Measurements from ENCODE around the gene TDRD7. TPM values are rescaled to one million over a fixed set of nuclear protein-coding genes. Genes with fewer than 3 reads are reported as not detected.

TDRD7 gene
- total and polyA plus RNA-seq, 9 of the 15 experiments (the other 6 are each of a cell fraction or from before 2014, with no cell fraction given): 2.2 to 7.7 (median 5.2) TPM

DNA sequence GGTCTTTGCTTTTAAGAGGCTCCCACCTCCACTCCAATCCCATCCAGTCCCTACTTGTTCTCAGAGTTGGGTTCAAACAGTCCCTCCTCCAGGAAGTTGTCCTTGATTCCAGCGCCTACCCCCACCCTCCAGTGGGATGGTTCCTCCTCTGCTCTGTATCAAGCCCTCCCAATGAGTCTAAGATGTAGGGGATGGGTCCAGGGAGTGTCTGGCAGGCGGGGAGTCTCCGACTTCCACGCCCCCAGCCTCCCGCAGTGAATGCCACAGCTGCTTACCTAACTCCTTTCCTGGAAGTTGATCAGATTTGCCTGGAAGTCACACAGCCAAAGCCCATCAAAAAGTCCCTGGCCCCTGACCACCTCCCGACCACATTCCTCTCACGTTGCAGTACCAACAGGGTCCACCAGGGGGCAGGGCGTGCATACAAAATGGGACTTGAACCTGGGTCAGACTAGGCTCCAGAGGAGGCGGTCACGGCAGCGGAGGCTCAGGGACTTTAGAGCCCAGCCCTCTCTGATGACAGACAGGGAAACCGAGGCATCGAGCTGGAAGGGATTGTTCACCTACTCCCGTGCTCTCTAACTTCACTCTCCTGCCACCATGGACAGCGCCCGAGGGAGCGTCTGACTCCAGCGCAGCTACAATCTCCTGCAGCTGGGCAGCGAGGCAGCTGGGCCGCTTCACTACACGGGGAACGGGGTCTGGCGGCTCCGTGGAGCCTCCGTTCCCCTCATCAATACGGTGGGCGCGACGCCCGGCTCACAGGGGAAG, 25.0 kb upstream of the TDRD7 start (continued):
- TF ChIP-seq, protein P1, sequence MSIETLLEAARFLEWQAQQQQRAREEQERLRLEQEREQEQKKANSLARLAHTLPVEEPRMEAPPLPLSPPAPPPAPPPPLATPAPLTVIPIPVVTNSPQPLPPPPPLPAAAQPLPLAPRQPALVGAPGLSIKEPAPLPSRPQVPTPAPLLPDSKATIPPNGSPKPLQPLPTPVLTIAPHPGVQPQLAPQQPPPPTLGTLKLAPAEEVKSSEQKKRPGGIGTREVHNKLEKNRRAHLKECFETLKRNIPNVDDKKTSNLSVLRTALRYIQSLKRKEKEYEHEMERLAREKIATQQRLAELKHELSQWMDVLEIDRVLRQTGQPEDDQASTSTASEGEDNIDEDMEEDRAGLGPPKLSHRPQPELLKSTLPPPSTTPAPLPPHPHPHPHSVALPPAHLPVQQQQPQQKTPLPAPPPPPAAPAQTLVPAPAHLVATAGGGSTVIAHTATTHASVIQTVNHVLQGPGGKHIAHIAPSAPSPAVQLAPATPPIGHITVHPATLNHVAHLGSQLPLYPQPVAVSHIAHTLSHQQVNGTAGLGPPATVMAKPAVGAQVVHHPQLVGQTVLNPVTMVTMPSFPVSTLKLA (conservative IDR thresholded peaks at IDR 0.05): peak in 1 of 2 experiments; percentile 50; a peak in 1 of 4 replicates
- TF ChIP-seq, protein P2, sequence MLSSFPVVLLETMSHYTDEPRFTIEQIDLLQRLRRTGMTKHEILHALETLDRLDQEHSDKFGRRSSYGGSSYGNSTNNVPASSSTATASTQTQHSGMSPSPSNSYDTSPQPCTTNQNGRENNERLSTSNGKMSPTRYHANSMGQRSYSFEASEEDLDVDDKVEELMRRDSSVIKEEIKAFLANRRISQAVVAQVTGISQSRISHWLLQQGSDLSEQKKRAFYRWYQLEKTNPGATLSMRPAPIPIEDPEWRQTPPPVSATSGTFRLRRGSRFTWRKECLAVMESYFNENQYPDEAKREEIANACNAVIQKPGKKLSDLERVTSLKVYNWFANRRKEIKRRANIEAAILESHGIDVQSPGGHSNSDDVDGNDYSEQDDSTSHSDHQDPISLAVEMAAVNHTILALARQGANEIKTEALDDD (IDR thresholded peaks at IDR 0.05): no peak
- TF ChIP-seq STAG1 (CRISPR knock-in tag; IDR thresholded peaks at IDR 0.05; ENCODE audit: borderline replicate concordance) (peak; percentile 81; the same call in 1 of the 2 replicates), NRF1 (conservative IDR thresholded peaks at IDR 0.05 in 1 of 2, IDR thresholded peaks at IDR 0.05 in 1 of 2) (peak; percentile 34 to 54; a peak in 2 of 4 replicates), ZNF224 (CRISPR knock-in tag; IDR thresholded peaks at IDR 0.05) (no peak), SAP30 (IDR thresholded peaks at IDR 0.05; ENCODE audit: borderline replicate concordance, insufficient read depth, low read depth, low read length, poor library complexity, severe bottlenecking) (peak; percentile 71), NR1H2 (CRISPR knock-in tag; IDR thresholded peaks at IDR 0.05) (0 out of 2 replicates have a peak, but pooled peaks have one; percentile 61), ILK (tag; IDR thresholded peaks at IDR 0.05; ENCODE audit: borderline replicate concordance, low read depth) (no peak), KLF1 (tag; IDR thresholded peaks at IDR 0.05) (peak; percentile 81), CAMTA2 (CRISPR knock-in tag; conservative IDR thresholded peaks at IDR 0.05) (no peak), FOXK1 (CRISPR knock-in tag; IDR thresholded peaks at IDR 0.05; ENCODE audit: borderline replicate concordance) (peak; percentile 79; the same call in 1 of the 2 replicates), SP1 (CRISPR knock-in tag; IDR thresholded peaks at IDR 0.05) (peak; percentile 65), MYNN (IDR thresholded peaks at IDR 0.05) (peak; percentile 51; the same call in 1 of the 2 replicates), MYNN (CRISPR knock-in tag; IDR thresholded peaks at IDR 0.05) (no peak), MIER1 (IDR thresholded peaks at IDR 0.05; ENCODE audit: low read depth) (peak; percentile 97)
- TF ChIP-seq, protein P3, sequence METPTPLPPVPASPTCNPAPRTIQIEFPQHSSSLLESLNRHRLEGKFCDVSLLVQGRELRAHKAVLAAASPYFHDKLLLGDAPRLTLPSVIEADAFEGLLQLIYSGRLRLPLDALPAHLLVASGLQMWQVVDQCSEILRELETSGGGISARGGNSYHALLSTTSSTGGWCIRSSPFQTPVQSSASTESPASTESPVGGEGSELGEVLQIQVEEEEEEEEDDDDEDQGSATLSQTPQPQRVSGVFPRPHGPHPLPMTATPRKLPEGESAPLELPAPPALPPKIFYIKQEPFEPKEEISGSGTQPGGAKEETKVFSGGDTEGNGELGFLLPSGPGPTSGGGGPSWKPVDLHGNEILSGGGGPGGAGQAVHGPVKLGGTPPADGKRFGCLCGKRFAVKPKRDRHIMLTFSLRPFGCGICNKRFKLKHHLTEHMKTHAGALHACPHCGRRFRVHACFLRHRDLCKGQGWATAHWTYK (CRISPR knock-in tag; IDR thresholded peaks at IDR 0.05): peak; percentile 54; the same call in 1 of the 2 replicates
- TF ChIP-seq, protein P4, sequence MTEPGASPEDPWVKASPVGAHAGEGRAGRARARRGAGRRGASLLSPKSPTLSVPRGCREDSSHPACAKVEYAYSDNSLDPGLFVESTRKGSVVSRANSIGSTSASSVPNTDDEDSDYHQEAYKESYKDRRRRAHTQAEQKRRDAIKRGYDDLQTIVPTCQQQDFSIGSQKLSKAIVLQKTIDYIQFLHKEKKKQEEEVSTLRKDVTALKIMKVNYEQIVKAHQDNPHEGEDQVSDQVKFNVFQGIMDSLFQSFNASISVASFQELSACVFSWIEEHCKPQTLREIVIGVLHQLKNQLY (CRISPR knock-in tag; conservative IDR thresholded peaks at IDR 0.05): 0 out of 4 replicates have a peak, but pooled peaks of 1 of the 2 experiments have one; percentile 31
- TF ChIP-seq, protein P5, sequence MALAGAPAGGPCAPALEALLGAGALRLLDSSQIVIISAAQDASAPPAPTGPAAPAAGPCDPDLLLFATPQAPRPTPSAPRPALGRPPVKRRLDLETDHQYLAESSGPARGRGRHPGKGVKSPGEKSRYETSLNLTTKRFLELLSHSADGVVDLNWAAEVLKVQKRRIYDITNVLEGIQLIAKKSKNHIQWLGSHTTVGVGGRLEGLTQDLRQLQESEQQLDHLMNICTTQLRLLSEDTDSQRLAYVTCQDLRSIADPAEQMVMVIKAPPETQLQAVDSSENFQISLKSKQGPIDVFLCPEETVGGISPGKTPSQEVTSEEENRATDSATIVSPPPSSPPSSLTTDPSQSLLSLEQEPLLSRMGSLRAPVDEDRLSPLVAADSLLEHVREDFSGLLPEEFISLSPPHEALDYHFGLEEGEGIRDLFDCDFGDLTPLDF (CRISPR knock-in tag; IDR thresholded peaks at IDR 0.05): peak; percentile 77; the same call in 1 of the 2 replicates
- TF ChIP-seq, protein P6, sequence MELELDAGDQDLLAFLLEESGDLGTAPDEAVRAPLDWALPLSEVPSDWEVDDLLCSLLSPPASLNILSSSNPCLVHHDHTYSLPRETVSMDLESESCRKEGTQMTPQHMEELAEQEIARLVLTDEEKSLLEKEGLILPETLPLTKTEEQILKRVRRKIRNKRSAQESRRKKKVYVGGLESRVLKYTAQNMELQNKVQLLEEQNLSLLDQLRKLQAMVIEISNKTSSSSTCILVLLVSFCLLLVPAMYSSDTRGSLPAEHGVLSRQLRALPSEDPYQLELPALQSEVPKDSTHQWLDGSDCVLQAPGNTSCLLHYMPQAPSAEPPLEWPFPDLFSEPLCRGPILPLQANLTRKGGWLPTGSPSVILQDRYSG (tag; conservative IDR thresholded peaks at IDR 0.05; ENCODE audit: low read depth): 0 out of 2 replicates have a peak, but pooled peaks have one; percentile 30

Measured in K562 (cell line).